ENCODE measurements around the gene CHD5.
"Not testable (repeated sequence)": the region's sequence is repeated elsewhere in the genome, so short reads cannot be mapped to it uniquely, and the experiment has no call there.

Gene CHD5

GRCh38 chr1:6066680-6067079, 113.4 kb downstream of the CHD5 start:
- Histone ChIP-seq H3K79me1 (ENCODE audit: low read length) (no peaks in the 10 kb centered on the region), H3K27me3 (ENCODE audit: insufficient read depth, low read length, poor library complexity) (no peaks in the 10 kb centered on the region), H4K5ac (ENCODE audit: low read length) (no peak overlapping the region), H3K4me3 (ENCODE audit: low read length) (no peak overlapping the region), H2BK120ac (ENCODE audit: low read depth, low read length) (no peak overlapping the region), H2BK15ac (replicated peaks; ENCODE audit: low read depth) (no peak overlapping the region), H3K4ac (ENCODE audit: low read depth, low read length) (no peak overlapping the region), H3K23ac (ENCODE audit: low read length) (no peak overlapping the region), H3K18ac (ENCODE audit: low read length) (no peak overlapping the region), H4K8ac (ENCODE audit: low read depth, low read length) (no peak overlapping the region), H3K36me3 (ENCODE audit: control insufficient read depth, insufficient read depth, low read length) (no peaks in the 10 kb centered on the region), H3K9ac (ENCODE audit: low read length) (no peak overlapping the region), H2BK5ac (ENCODE audit: low read length) (no peak overlapping the region), H3K4me2 (ENCODE audit: low read length) (no peak overlapping the region), H3K27ac (ENCODE audit: low read depth, low read length) (no peak overlapping the region), H2AK5ac (ENCODE audit: low read length) (no peak overlapping the region), H3K56ac (ENCODE audit: low read length) (no peak overlapping the region), H3K4me1 (ENCODE audit: control insufficient read depth, low read depth, low read length) (no peaks in the 10 kb centered on the region), H3K79me2 (ENCODE audit: control insufficient read depth, insufficient read depth, low read length) (no peaks in the 10 kb centered on the region)
- WGBS (ENCODE audit: extremely low coverage, insufficient coverage, low lambda C conversion rate) = no CpG with 5 or more reads among the region's 8 CpGs
- no peak for DNase-seq

DNA sequence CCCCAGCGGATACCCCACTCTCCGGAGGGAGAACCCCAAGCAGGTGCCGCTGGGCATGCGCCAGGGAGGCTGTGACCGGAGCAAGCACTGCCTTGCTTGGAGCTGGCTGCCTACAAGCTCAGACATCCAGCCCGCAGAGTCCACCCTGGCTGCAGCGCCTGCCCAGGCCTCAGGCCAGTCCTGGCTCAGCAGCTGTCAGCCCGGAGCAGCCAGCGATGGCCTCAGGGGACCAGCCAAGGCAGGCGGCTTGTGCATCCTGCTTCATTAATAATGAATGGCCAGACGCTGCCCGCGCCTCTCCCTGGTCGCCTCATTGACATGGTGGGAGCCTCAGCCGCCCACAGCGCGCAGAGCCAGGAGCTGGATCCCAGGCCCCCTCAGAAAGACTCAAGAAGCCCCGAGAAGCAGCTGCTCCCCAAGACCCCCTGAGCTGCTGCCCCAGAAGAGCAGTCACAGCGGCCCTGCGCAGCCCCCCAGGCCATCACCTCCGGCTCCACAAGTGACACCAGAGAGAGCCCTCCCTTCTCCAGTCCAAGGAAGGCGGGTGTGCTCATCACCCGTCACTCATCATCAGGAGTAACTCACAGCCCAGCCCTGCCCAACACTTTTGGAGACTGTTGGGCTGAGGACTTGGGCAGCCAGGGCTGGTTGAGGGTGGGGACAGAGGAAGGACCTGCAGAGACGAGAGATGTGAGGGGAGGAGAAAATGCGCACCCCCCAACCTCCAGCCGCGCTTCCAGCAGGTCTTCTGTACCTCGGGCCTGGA, 114.8 kb downstream of the CHD5 start:
- Histone ChIP-seq H3K27ac (ENCODE audit: low read depth, low read length) (no peak overlapping the region), H3K79me1 (ENCODE audit: low read length) (no peaks in the 10 kb centered on the region)
- WGBS (ENCODE audit: extremely low coverage, insufficient coverage, low lambda C conversion rate) = no CpG with 5 or more reads among the region's 28 CpGs

DNA sequence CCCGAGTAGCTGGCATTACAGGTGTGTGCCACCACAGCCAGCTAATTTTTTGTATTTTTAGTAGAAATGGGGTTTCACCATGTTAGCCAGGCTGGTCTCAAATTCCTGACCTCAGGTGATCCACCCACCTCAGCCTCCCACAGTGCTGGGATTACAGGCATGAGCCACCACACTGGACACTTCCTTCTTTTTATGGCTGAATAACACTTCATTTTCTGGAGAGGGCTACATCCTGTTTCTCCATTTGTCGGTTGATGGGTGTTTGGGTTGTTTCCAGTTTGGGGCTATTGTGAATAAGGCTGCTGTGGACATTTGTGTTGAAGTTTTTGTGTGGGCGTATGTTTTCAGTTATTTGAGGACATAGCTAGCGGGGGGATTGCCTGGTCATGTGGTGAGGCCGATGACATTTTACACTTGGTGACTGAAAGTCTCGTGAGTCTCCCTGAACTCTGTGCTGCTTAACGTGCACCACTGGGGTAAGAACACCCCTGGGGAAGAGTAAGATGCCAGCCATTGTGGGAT, 116.5 kb downstream of the CHD5 start:
- not testable (repeated sequence) for H3K4me1 ChIP-seq (ENCODE audit: control insufficient read depth, low read depth, low read length); H3K4me2 ChIP-seq (ENCODE audit: low read length); H3K18ac ChIP-seq (ENCODE audit: low read length); H2BK15ac ChIP-seq (replicated peaks; ENCODE audit: low read depth); H4K5ac ChIP-seq (ENCODE audit: low read length); H3K27me3 ChIP-seq (ENCODE audit: insufficient read depth, low read length, poor library complexity); H3K27ac ChIP-seq (ENCODE audit: low read depth, low read length); H3K79me2 ChIP-seq (ENCODE audit: control insufficient read depth, insufficient read depth, low read length); DNase-seq; H2BK120ac ChIP-seq (ENCODE audit: low read depth, low read length); H4K8ac ChIP-seq (ENCODE audit: low read depth, low read length); H2BK5ac ChIP-seq (ENCODE audit: low read length); H3K36me3 ChIP-seq (ENCODE audit: control insufficient read depth, insufficient read depth, low read length); H3K79me1 ChIP-seq (ENCODE audit: low read length); H3K4ac ChIP-seq (ENCODE audit: low read depth, low read length); H2AK5ac ChIP-seq (ENCODE audit: low read length); H3K23ac ChIP-seq (ENCODE audit: low read length); H3K9ac ChIP-seq (ENCODE audit: low read length); H3K56ac ChIP-seq (ENCODE audit: low read length); H3K4me3 ChIP-seq (ENCODE audit: low read length)
- WGBS (ENCODE audit: extremely low coverage, insufficient coverage, low lambda C conversion rate) = no CpG with 5 or more reads among the region's 7 CpGs

More for the DNA sequence above, 114.8 kb downstream of the CHD5 start:
- Histone ChIP-seq H3K36me3 (ENCODE audit: control insufficient read depth, insufficient read depth, low read length) (no peaks in the 10 kb centered on the region), H2BK5ac (ENCODE audit: low read length) (no peak overlapping the region), H4K5ac (ENCODE audit: low read length) (no peak overlapping the region), H3K27me3 (ENCODE audit: insufficient read depth, low read length, poor library complexity) (no peaks in the 10 kb centered on the region), H4K8ac (ENCODE audit: low read depth, low read length) (no peak overlapping the region), H3K79me2 (ENCODE audit: control insufficient read depth, insufficient read depth, low read length) (no peaks in the 10 kb centered on the region), H2BK120ac (ENCODE audit: low read depth, low read length) (no peak overlapping the region), H2BK15ac (replicated peaks; ENCODE audit: low read depth) (no peak overlapping the region), H3K4me2 (ENCODE audit: low read length) (no peak overlapping the region), H3K56ac (ENCODE audit: low read length) (no peak overlapping the region), H3K4ac (ENCODE audit: low read depth, low read length) (no peak overlapping the region), H3K23ac (ENCODE audit: low read length) (no peak overlapping the region), H3K18ac (ENCODE audit: low read length) (no peak overlapping the region), H3K4me3 (ENCODE audit: low read length) (no peak overlapping the region), H3K4me1 (ENCODE audit: control insufficient read depth, low read depth, low read length) (no peaks in the 10 kb centered on the region), H3K9ac (ENCODE audit: low read length) (no peak overlapping the region), H2AK5ac (ENCODE audit: low read length) (no peak overlapping the region)
- no peak for DNase-seq

DNA sequence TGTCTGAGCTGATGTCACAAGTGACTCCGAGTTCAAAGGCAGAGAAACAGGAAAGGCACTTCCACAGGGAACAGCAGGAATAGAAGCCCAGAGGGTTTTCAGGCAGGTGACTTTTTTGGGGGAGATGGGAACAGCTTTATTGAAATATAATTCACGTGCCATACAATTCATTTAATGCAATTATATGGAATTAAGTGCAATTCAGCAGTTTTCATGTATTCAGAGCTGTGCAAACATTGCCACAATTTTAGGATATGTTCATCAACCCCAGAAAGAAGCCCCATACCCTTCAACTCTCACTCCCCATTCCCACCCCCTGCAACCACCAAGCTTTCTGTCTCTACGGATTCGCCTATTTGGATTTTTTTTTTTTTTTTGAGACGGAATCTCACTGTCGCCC, 117.5 kb downstream of the CHD5 start:
- H3K79me2 ChIP-seq (ENCODE audit: control insufficient read depth, insufficient read depth, low read length) = no peaks in the 10 kb centered on the region
- no peak overlapping the region for H3K4me3 ChIP-seq (ENCODE audit: low read length)
- no peak overlapping the region for H4K5ac ChIP-seq (ENCODE audit: low read length)
- no peaks in the 10 kb centered on the region for H3K27me3 ChIP-seq (ENCODE audit: insufficient read depth, low read length, poor library complexity)
- H3K56ac ChIP-seq (ENCODE audit: low read length) = no peak overlapping the region
- H3K9ac ChIP-seq (ENCODE audit: low read length) = no peak overlapping the region
- H4K8ac ChIP-seq (ENCODE audit: low read depth, low read length) = no peak overlapping the region
- no peak overlapping the region for H2BK120ac ChIP-seq (ENCODE audit: low read depth, low read length)
- H2AK5ac ChIP-seq (ENCODE audit: low read length) = no peak overlapping the region
- H3K4me1 ChIP-seq (ENCODE audit: control insufficient read depth, low read depth, low read length) = no peaks in the 10 kb centered on the region
- H3K36me3 ChIP-seq (ENCODE audit: control insufficient read depth, insufficient read depth, low read length) = no peaks in the 10 kb centered on the region
- no CpG with 5 or more reads among the region's 6 CpGs for WGBS (ENCODE audit: extremely low coverage, insufficient coverage, low lambda C conversion rate)
- H2BK15ac ChIP-seq (replicated peaks; ENCODE audit: low read depth) = no peak overlapping the region
- H3K23ac ChIP-seq (ENCODE audit: low read length) = no peak overlapping the region
- no peak overlapping the region for H3K4me2 ChIP-seq (ENCODE audit: low read length)
- no peak overlapping the region for H3K18ac ChIP-seq (ENCODE audit: low read length)
- no peak overlapping the region for H2BK5ac ChIP-seq (ENCODE audit: low read length)
- no peaks in the 10 kb centered on the region for H3K79me1 ChIP-seq (ENCODE audit: low read length)
- no peak overlapping the region for H3K27ac ChIP-seq (ENCODE audit: low read depth, low read length)
- DNase-seq = no peak
- no peak overlapping the region for H3K4ac ChIP-seq (ENCODE audit: low read depth, low read length)

- H3K79me2 ChIP-seq (ENCODE audit: control insufficient read depth, insufficient read depth, low read length) = no peaks in the 10 kb centered on the region
- no peaks in the 10 kb centered on the region for H3K27me3 ChIP-seq (ENCODE audit: insufficient read depth, low read length, poor library complexity)
- H3K4ac ChIP-seq (ENCODE audit: low read depth, low read length) = no peak overlapping the region
- H3K4me3 ChIP-seq (ENCODE audit: low read length) = no peak overlapping the region
- no peak overlapping the region for H3K4me2 ChIP-seq (ENCODE audit: low read length)
- no peak overlapping the region for H3K9ac ChIP-seq (ENCODE audit: low read length)
- H2BK5ac ChIP-seq (ENCODE audit: low read length) = no peak overlapping the region
- no peak overlapping the region for H2BK120ac ChIP-seq (ENCODE audit: low read depth, low read length)
- no peak overlapping the region for H3K18ac ChIP-seq (ENCODE audit: low read length)
- H3K56ac ChIP-seq (ENCODE audit: low read length) = no peak overlapping the region
- H2AK5ac ChIP-seq (ENCODE audit: low read length) = no peak overlapping the region
- no CpG with 5 or more reads among the region's 9 CpGs for WGBS (ENCODE audit: extremely low coverage, insufficient coverage, low lambda C conversion rate)
- no peak overlapping the region for H3K23ac ChIP-seq (ENCODE audit: low read length)
- H3K36me3 ChIP-seq (ENCODE audit: control insufficient read depth, insufficient read depth, low read length) = no peaks in the 10 kb centered on the region
- no peak overlapping the region for H3K27ac ChIP-seq (ENCODE audit: low read depth, low read length)
- DNase-seq = no peak
- no peak overlapping the region for H4K5ac ChIP-seq (ENCODE audit: low read length)
- no peaks in the 10 kb centered on the region for H3K4me1 ChIP-seq (ENCODE audit: control insufficient read depth, low read depth, low read length)
- no peak overlapping the region for H4K8ac ChIP-seq (ENCODE audit: low read depth, low read length)
- no peak overlapping the region for H2BK15ac ChIP-seq (replicated peaks; ENCODE audit: low read depth)
- no peaks in the 10 kb centered on the region for H3K79me1 ChIP-seq (ENCODE audit: low read length)
Measured at GRCh38 chr1:6059866-6060265, 120.3 kb downstream of the CHD5 start.
